Astrocyte (in vitro differentiated cells and primary cell): ENCODE results near the gene RPL9.

ENCODE experiments used
- EZH2 ChIP-seq: IDR thresholded peaks from 2 replicates; pipeline ENCODE4 v1.6.1; 2012; ENCODE audit warnings: mild to moderate bottlenecking, low read length, inconsistent platforms; ENCODE audit not compliant: insufficient read depth
- TF ChIP-seq, protein P1 (sequence below): IDR thresholded peaks from 2 replicates; pipeline ENCODE4 v1.5.1; 2011; ENCODE audit warnings: low read depth, mild to moderate bottlenecking, inconsistent platforms, low read length, moderate library complexity; ENCODE audit not compliant: insufficient read depth

DNA sequence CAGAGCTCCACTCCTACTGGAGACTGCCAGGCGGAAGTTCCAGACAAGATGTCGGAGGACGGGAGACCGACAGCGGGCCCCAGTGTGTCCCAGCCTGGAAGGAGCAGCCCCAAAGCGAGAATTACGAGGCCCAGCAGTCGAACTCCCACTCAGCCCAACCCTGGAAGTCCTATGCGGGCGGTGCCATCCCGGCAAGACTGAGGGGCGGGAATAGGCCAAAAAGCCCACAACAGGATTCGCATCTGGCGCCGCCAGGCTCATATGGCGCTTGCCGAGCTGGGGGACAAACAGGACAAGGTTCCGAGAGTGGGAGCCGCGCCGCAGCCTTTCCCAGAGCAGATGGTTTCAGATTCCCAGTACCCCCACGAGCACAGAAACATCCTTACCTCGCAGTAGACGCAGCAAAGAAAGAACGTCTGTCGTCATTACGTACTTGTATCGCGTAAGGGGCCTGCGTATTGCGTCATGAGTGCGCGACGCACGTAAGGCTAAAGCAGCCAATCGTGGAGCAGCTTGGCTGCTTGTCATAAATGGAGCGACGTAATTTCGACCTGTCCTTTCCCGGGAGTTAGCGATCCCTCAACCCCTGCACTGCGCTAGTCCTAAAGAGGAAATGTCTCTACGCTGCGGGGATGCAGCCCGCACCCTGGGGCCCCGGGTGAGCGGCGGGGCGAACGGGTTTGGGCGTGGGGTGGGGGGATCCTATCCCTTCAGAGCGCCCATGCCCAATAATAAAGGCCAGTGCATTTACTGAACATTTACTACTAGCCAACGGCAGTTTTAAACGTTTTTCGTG is at the start of gene RPL9, which contains the start of gene LIAS:
- TF ChIP-seq, protein P1, sequence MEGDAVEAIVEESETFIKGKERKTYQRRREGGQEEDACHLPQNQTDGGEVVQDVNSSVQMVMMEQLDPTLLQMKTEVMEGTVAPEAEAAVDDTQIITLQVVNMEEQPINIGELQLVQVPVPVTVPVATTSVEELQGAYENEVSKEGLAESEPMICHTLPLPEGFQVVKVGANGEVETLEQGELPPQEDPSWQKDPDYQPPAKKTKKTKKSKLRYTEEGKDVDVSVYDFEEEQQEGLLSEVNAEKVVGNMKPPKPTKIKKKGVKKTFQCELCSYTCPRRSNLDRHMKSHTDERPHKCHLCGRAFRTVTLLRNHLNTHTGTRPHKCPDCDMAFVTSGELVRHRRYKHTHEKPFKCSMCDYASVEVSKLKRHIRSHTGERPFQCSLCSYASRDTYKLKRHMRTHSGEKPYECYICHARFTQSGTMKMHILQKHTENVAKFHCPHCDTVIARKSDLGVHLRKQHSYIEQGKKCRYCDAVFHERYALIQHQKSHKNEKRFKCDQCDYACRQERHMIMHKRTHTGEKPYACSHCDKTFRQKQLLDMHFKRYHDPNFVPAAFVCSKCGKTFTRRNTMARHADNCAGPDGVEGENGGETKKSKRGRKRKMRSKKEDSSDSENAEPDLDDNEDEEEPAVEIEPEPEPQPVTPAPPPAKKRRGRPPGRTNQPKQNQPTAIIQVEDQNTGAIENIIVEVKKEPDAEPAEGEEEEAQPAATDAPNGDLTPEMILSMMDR, result no peak
- TF ChIP-seq EZH2, result no peak
